ENCODE data around the gene ASXL3. TPM values are rescaled to one million over a fixed set of nuclear protein-coding genes. Genes with fewer than 3 reads are reported as not detected.
A peak's percentile ranks its signal among the peaks of the same experiment; 100 is the strongest.

ASXL3 gene
- total and polyA plus RNA-seq, 4 donors: 0.08 to 16.3 (median 1.8) TPM

DNA sequence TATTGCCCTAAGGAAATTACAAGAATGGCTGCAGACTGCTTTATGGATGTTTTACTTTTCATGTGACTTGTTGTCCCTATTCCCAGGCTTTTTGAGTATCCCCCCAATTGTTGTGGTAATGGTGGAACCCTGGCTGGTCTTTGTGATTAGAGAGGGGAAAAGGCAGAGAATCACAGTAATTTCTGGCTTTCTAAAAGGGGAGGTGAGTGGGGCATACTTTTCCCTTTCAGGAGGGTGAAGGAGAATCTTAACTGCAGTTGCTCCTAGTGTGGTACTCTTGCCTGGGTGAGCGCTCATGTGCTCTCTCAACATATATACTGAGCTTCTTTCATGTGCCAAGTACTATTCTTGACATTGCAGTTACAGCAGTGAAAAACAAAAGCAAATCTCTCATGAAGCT is 69.3 kb downstream of the ASXL3 start:
- DNase-seq (no peak), ATAC-seq (ENCODE audit: insufficient read depth, low FRiP score) (no peak)
- H3K4me3 ChIP-seq: no peak overlapping the region
- 83 to 96% methylated on average over 1 of the region's 1 CpG for WGBS, 2 donors
- TF ChIP-seq, protein P1, sequence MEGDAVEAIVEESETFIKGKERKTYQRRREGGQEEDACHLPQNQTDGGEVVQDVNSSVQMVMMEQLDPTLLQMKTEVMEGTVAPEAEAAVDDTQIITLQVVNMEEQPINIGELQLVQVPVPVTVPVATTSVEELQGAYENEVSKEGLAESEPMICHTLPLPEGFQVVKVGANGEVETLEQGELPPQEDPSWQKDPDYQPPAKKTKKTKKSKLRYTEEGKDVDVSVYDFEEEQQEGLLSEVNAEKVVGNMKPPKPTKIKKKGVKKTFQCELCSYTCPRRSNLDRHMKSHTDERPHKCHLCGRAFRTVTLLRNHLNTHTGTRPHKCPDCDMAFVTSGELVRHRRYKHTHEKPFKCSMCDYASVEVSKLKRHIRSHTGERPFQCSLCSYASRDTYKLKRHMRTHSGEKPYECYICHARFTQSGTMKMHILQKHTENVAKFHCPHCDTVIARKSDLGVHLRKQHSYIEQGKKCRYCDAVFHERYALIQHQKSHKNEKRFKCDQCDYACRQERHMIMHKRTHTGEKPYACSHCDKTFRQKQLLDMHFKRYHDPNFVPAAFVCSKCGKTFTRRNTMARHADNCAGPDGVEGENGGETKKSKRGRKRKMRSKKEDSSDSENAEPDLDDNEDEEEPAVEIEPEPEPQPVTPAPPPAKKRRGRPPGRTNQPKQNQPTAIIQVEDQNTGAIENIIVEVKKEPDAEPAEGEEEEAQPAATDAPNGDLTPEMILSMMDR (IDR thresholded peaks at IDR 0.05; ENCODE audit: control extremely low read depth, extremely low read depth): no peak
- no peaks in the 10 kb centered on the region for H3K36me3 ChIP-seq (ENCODE audit: control insufficient read depth in 4 of 4, insufficient read depth in 4 of 4, low read length in 4 of 4)
- peaks cover 0 to 19% (median 0%) of the 10 kb centered on the region in 5 donors for H3K4me1 ChIP-seq (ENCODE audit: control insufficient read depth in 5 of 5, insufficient read depth in 5 of 5, low read length in 5 of 5)
- H3K27ac ChIP-seq (ENCODE audit: low read depth in 1 of 2, low read length in 1 of 2): no peak overlapping the region
- H3K9me3 ChIP-seq (ENCODE audit: control insufficient read depth in 4 of 4, insufficient read depth in 3 of 4, low read length in 3 of 4): no peaks in the 10 kb centered on the region
- H3K27me3 ChIP-seq (ENCODE audit: control insufficient read depth in 3 of 3, insufficient read depth in 3 of 3, low read length in 2 of 3): no peaks in the 10 kb centered on the region
- no peak overlapping the region for H3K9ac ChIP-seq (ENCODE audit: insufficient read depth in 1 of 2, low read length in 2 of 2)

- Histone ChIP-seq H3K27ac (ENCODE audit: low read depth in 1 of 2, low read length in 1 of 2) (no peak overlapping the region), H3K9me3 (ENCODE audit: control insufficient read depth in 4 of 4, insufficient read depth in 3 of 4, low read length in 3 of 4) (no peaks in the 10 kb centered on the region), H3K36me3 (ENCODE audit: control insufficient read depth in 4 of 4, insufficient read depth in 4 of 4, low read length in 4 of 4) (no peaks in the 10 kb centered on the region), H3K4me1 (ENCODE audit: control insufficient read depth in 5 of 5, insufficient read depth in 5 of 5, low read length in 5 of 5) (peaks cover 0 to 4% (median 0%) of the 10 kb centered on the region in 5 donors), H3K4me3 (no peak overlapping the region), H3K27me3 (ENCODE audit: control insufficient read depth in 3 of 3, insufficient read depth in 3 of 3, low read length in 2 of 3) (no peaks in the 10 kb centered on the region), H3K9ac (ENCODE audit: insufficient read depth in 1 of 2, low read length in 2 of 2) (no peak overlapping the region)
- WGBS, 2 donors: 36 to 74% methylated on average over 1 of the region's 1 CpG
- TF ChIP-seq, protein P1 (IDR thresholded peaks at IDR 0.05; ENCODE audit: control extremely low read depth, extremely low read depth): no peak
- DNase-seq (no peak), ATAC-seq (ENCODE audit: insufficient read depth, low FRiP score) (no peak)
Observed at GRCh38 chr18:33652635-33653034, 74.6 kb downstream of the ASXL3 start.

DNA sequence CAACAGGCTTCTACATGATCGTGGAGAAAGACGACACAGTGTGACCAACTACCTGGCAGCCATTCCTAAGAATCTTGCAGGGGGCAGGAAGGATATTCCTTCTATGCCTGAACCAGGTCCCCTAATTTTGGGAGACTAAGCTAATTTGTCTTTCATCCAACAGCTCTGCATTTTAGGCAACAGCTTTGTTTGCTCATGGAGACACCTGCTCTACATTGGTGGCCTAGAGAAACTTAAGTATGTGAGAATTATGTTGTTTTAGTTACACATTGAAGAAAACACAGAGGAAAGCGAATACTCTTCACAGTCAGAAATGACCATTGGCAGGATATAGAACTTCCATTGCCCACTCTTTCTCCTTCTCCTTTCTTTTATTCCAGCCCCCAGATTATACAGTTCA is 75.2 kb downstream of the ASXL3 start:
- H3K4me3 ChIP-seq: no peak overlapping the region
- H3K27ac ChIP-seq (ENCODE audit: low read depth in 1 of 2, low read length in 1 of 2): no peak overlapping the region
- peak in 2 of 3 donors; percentile 35 to 46 for DNase-seq
- 80% methylated on average over 3 of the region's 3 CpGs for WGBS, 2 donors
- ATAC-seq (ENCODE audit: insufficient read depth, low FRiP score): no peak
- TF ChIP-seq, protein P1 (IDR thresholded peaks at IDR 0.05; ENCODE audit: control extremely low read depth, extremely low read depth): no peak
- no peaks in the 10 kb centered on the region for H3K36me3 ChIP-seq (ENCODE audit: control insufficient read depth in 4 of 4, insufficient read depth in 4 of 4, low read length in 4 of 4)
- no peak overlapping the region for H3K9ac ChIP-seq (ENCODE audit: insufficient read depth in 1 of 2, low read length in 2 of 2)
- no peaks in the 10 kb centered on the region for H3K27me3 ChIP-seq (ENCODE audit: control insufficient read depth in 3 of 3, insufficient read depth in 3 of 3, low read length in 2 of 3)
- no peaks in the 10 kb centered on the region for H3K9me3 ChIP-seq (ENCODE audit: control insufficient read depth in 4 of 4, insufficient read depth in 3 of 4, low read length in 3 of 4)
- peaks cover 0 to 9% (median 0%) of the 10 kb centered on the region in 5 donors for H3K4me1 ChIP-seq (ENCODE audit: control insufficient read depth in 5 of 5, insufficient read depth in 5 of 5, low read length in 5 of 5)

DNA sequence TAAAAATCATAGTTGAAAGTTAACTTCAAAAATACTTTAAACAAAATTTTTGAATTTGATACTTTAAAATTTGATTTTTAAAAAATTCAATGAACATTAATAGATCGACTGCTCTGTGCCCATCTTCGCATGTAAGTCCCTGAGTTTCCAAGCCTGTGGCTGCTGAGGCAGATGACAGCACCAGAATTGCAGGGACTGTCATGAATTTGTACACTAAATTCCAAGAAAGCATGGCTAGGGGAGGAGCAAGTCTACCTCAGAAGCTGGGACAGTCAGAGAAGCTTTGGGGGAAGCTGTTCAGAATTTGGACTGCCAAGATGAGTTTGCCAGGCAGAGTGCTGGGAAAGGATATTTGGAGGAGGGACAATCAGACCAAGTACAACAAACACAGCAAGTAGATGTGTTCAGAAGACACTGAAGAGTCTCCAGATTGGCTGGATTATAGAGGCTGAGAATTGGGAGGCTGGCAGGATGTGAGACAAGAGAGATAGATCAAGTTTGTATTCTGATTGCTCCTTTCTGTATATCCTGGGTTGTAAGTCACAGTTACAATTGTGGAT is 79.0 kb downstream of the ASXL3 start:
- Histone ChIP-seq H3K9ac (ENCODE audit: insufficient read depth in 1 of 2, low read length in 2 of 2) (no peak overlapping the region), H3K27ac (ENCODE audit: low read depth in 1 of 2, low read length in 1 of 2) (no peak overlapping the region), H3K36me3 (ENCODE audit: control insufficient read depth in 4 of 4, insufficient read depth in 4 of 4, low read length in 4 of 4) (peaks cover 0 to 2% (median 0%) of the 10 kb centered on the region in 4 donors), H3K9me3 (ENCODE audit: control insufficient read depth in 4 of 4, insufficient read depth in 3 of 4, low read length in 3 of 4) (no peaks in the 10 kb centered on the region), H3K4me1 (ENCODE audit: control insufficient read depth in 5 of 5, insufficient read depth in 5 of 5, low read length in 5 of 5) (peaks cover 0 to 17% (median 3%) of the 10 kb centered on the region in 5 donors), H3K4me3 (no peak overlapping the region), H3K27me3 (ENCODE audit: control insufficient read depth in 3 of 3, insufficient read depth in 3 of 3, low read length in 2 of 3) (no peaks in the 10 kb centered on the region)
- ATAC-seq (ENCODE audit: insufficient read depth, low FRiP score): no peak
- WGBS, 2 donors: 64 to 92% methylated on average over 2 of the region's 2 CpGs
- TF ChIP-seq, protein P1 (IDR thresholded peaks at IDR 0.05; ENCODE audit: control extremely low read depth, extremely low read depth): no peak
- no peak for DNase-seq
